ENCODE measurements around the gene ZNF281.

DNA sequence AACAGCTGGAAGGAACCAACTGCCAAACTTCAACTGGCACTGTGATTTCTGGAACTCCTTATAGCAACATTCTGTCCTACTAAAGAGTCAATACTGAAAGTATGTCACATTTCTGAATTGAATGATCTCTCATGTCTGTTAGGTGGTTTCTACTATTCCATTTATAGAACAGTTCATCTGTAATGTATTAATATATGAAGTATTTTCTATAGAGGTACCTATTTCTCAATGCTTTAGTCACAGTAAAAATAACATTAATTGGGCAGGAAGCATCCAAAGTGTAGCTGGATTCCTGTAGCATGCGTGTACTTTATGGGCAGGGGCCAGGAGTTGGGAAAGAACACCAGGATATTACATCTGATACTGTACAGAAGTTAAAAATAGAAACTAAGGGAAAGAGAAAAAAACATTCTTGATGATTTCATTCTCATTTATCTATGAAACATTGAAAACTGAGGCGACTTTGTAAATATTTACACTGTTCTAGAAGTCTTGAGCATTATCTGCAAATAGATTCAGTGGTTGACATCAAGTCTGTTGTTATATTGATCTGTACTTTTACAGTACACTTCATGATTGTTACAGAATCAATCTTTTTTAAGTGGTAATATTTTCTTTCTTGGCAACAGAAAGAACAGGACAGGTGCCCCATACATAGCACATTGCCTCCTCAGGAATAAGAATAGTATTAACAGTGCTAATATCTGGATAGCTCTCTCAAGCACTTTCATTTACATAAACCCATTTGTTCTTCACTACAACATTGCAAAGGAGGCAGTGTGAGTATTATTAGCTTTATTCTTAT is 6.2 kb upstream of the ZNF281 start:
- no peak for TF ChIP-seq EZH2phosphoT487 (IDR thresholded peaks at IDR 0.05; ENCODE audit: borderline replicate concordance)
- TF ChIP-seq, protein P1, sequence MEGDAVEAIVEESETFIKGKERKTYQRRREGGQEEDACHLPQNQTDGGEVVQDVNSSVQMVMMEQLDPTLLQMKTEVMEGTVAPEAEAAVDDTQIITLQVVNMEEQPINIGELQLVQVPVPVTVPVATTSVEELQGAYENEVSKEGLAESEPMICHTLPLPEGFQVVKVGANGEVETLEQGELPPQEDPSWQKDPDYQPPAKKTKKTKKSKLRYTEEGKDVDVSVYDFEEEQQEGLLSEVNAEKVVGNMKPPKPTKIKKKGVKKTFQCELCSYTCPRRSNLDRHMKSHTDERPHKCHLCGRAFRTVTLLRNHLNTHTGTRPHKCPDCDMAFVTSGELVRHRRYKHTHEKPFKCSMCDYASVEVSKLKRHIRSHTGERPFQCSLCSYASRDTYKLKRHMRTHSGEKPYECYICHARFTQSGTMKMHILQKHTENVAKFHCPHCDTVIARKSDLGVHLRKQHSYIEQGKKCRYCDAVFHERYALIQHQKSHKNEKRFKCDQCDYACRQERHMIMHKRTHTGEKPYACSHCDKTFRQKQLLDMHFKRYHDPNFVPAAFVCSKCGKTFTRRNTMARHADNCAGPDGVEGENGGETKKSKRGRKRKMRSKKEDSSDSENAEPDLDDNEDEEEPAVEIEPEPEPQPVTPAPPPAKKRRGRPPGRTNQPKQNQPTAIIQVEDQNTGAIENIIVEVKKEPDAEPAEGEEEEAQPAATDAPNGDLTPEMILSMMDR (conservative IDR thresholded peaks at IDR 0.05; ENCODE audit: low read length), result no peak

All from Loucy (cell line).